ENCODE data around the gene SAFB.
A peak's percentile ranks its signal among the peaks of the same experiment; 100 is the strongest.
"Not testable (repeated sequence)": the region's sequence is repeated elsewhere in the genome, so short reads cannot be mapped to it uniquely, and the experiment has no call there.

SAFB gene

GRCh38 chr19:5687360-5688198 lies 64.7 kb downstream of the SAFB start:
- peaks cover 35 to 49% of the 10 kb centered on the region in 2 experiments for H3K4me1 ChIP-seq (ENCODE audit: control insufficient read depth in 1 of 2, insufficient read depth in 1 of 2, low read depth in 1 of 2, low read length in 1 of 2)
- H3K9me3 ChIP-seq = no peaks in the 10 kb centered on the region
- peaks cover 9% of the 10 kb centered on the region for H3K36me3 ChIP-seq
- H3K27ac ChIP-seq = peak overlapping the region; percentile 88
- no peaks in the 10 kb centered on the region for H3K27me3 ChIP-seq
- TF ChIP-seq CTCF (IDR thresholded peaks at IDR 0.05) = peak; percentile 1
- peak overlapping the region; percentile 68 to 91 for H3K4me3 ChIP-seq (ENCODE audit: low read depth in 1 of 2, low read length in 1 of 2)

GRCh38 chr19:5688262-5688881 lies 65.5 kb downstream of the SAFB start:
- H3K4me1 ChIP-seq (ENCODE audit: control insufficient read depth in 1 of 2, insufficient read depth in 1 of 2, low read depth in 1 of 2, low read length in 1 of 2) = peaks cover 35 to 49% of the 10 kb centered on the region in 2 experiments
- H3K9me3 ChIP-seq; H3K27ac ChIP-seq; H3K4me3 ChIP-seq (ENCODE audit: low read depth in 1 of 2, low read length in 1 of 2); H3K27me3 ChIP-seq: not testable (repeated sequence)
- H3K36me3 ChIP-seq = peaks cover 17% of the 10 kb centered on the region

GRCh38 chr19:5690125-5690954 lies 67.5 kb downstream of the SAFB start, which contains the start of gene RPL36:
Gene RPL36 (plus strand): TSS chr19:5690295. CDS start chr19:5690508, 213 bp downstream.
- TF ChIP-seq CTCF (IDR thresholded peaks at IDR 0.05) = peak; percentile 99
- H3K4me3 ChIP-seq (ENCODE audit: low read depth in 1 of 2, low read length in 1 of 2) = peak within 1 kb of the TSS; percentile 84 to 88
- H3K36me3 ChIP-seq = peaks cover 37% of the 10 kb centered on the region
- H3K27ac ChIP-seq = peak within 1 kb of the TSS; percentile 80
- H3K9me3 ChIP-seq = no peaks in the 10 kb centered on the region
- H3K4me1 ChIP-seq (ENCODE audit: control insufficient read depth in 1 of 2, insufficient read depth in 1 of 2, low read depth in 1 of 2, low read length in 1 of 2) = peaks cover 35 to 49% of the 10 kb centered on the region in 2 experiments
- H3K27me3 ChIP-seq = no peaks in the 10 kb centered on the region

GRCh38 chr19:5690955-5691821 lies 68.3 kb downstream of the SAFB start:
- H3K4me1 ChIP-seq (ENCODE audit: control insufficient read depth in 1 of 2, insufficient read depth in 1 of 2, low read depth in 1 of 2, low read length in 1 of 2) = peaks cover 31 to 44% of the 10 kb centered on the region in 2 experiments
- no peaks in the 10 kb centered on the region for H3K9me3 ChIP-seq
- TF ChIP-seq CTCF (IDR thresholded peaks at IDR 0.05) = no peak
- peaks cover 45% of the 10 kb centered on the region for H3K36me3 ChIP-seq
- H3K27ac ChIP-seq = peak overlapping the region; percentile 80
- H3K4me3 ChIP-seq (ENCODE audit: low read depth in 1 of 2, low read length in 1 of 2) = peak overlapping the region; percentile 84 to 88
- H3K27me3 ChIP-seq = no peaks in the 10 kb centered on the region

- TF ChIP-seq CTCF (IDR thresholded peaks at IDR 0.05) = no peak
- no peaks in the 10 kb centered on the region for H3K9me3 ChIP-seq
- H3K36me3 ChIP-seq = peaks cover 54% of the 10 kb centered on the region
- peaks cover 25 to 35% of the 10 kb centered on the region in 2 experiments for H3K4me1 ChIP-seq (ENCODE audit: control insufficient read depth in 1 of 2, insufficient read depth in 1 of 2, low read depth in 1 of 2, low read length in 1 of 2)
- no peak overlapping the region for H3K27ac ChIP-seq
- H3K4me3 ChIP-seq (ENCODE audit: low read depth in 1 of 2, low read length in 1 of 2) = peak overlapping the region in 1 of 2 experiments; percentile 88
- H3K27me3 ChIP-seq = no peaks in the 10 kb centered on the region
Observed at GRCh38 chr19:5691822-5692722, 69.2 kb downstream of the SAFB start.

Measured in neutrophil (primary cell).